DND-41 (cell line): ENCODE data around the gene MRPL34.

Experiments
- ATAC-seq: fragments of 200-7000 bp; cut with Tn5 transposase; 3 replicates; pipeline ENCODE4 v1.9.1; 2021; ENCODE audit warnings: low read depth; ENCODE audit not compliant: insufficient read depth
- DNase-seq: peaks from one replicate; pipeline ENCODE4 v3.0.0-alpha.2; 2020
- H2AFZ ChIP-seq: 2 replicates; pipeline ENCODE4 v1.6.0; 2012; ENCODE audit warnings: low read depth, low read length
- H3K27ac ChIP-seq: 2 replicates; pipeline ENCODE4 v1.5.1; 2012; ENCODE audit warnings: low read length, inconsistent platforms
- H3K27me3 ChIP-seq: fragments of 200-600 bp; sonication (generic); 2 replicates; pipeline ENCODE4 v1.6.0; 2012; ENCODE audit warnings: low read length, mild to moderate bottlenecking, inconsistent platforms; ENCODE audit not compliant: insufficient read depth, poor library complexity
- H3K36me3 ChIP-seq: 2 replicates; pipeline ENCODE4 v1.5.1; 2012; ENCODE audit warnings: low read length, inconsistent platforms; ENCODE audit not compliant: insufficient read depth
- H3K4me1 ChIP-seq: 2 replicates; pipeline ENCODE4 v1.5.1; 2012; ENCODE audit warnings: mild to moderate bottlenecking, low read length; ENCODE audit not compliant: insufficient read depth
- H3K4me2 ChIP-seq: 2 replicates; pipeline ENCODE4 v1.6.0; 2012; ENCODE audit warnings: mild to moderate bottlenecking, moderate library complexity, low read length, inconsistent platforms; ENCODE audit not compliant: insufficient read depth
- H3K4me3 ChIP-seq, 2 experiments: fragments of 200-600 bp in 1 of 2; shearing (Covaris generic) in 1 of 2; 2 replicates each; pipeline ENCODE4 v1.5.1; 2012 to 2016; ENCODE audit warnings: inconsistent platforms in 2 of 2, low read length in 2 of 2, mild to moderate bottlenecking in 2 of 2, low read depth in 1 of 2, moderate library complexity in 1 of 2
- H3K79me2 ChIP-seq: 2 replicates; pipeline ENCODE4 v1.6.0; 2012; ENCODE audit warnings: low read length, inconsistent platforms; ENCODE audit not compliant: insufficient read depth
- H3K9ac ChIP-seq: 2 replicates; pipeline ENCODE4 v1.6.0; 2012; ENCODE audit warnings: low read depth, mild to moderate bottlenecking, inconsistent platforms, low read length, moderate library complexity
- H3K9me3 ChIP-seq: 2 replicates; pipeline ENCODE4 v1.5.1; 2012; ENCODE audit warnings: low read length, moderate library complexity, mild to moderate bottlenecking, inconsistent platforms; ENCODE audit not compliant: insufficient read depth, severe bottlenecking
- H4K20me1 ChIP-seq: 2 replicates; pipeline ENCODE4 v1.6.0; 2012; ENCODE audit warnings: low read length; ENCODE audit not compliant: insufficient read depth
- EZH2 ChIP-seq: IDR thresholded peaks from 3 replicates; pipeline ENCODE4 v1.6.1; 2012; ENCODE audit warnings: borderline replicate concordance, low read depth, mild to moderate bottlenecking, moderate library complexity, low read length, inconsistent platforms; ENCODE audit not compliant: severe bottlenecking
- TF ChIP-seq, protein P1 (sequence below): IDR thresholded peaks from 2 replicates; pipeline ENCODE4 v1.5.1; 2012; ENCODE audit warnings: borderline replicate concordance, low read length, moderate library complexity, mild to moderate bottlenecking; ENCODE audit not compliant: poor library complexity, severe bottlenecking; ENCODE audit errors: extremely low read depth

Gene MRPL34

DNA sequence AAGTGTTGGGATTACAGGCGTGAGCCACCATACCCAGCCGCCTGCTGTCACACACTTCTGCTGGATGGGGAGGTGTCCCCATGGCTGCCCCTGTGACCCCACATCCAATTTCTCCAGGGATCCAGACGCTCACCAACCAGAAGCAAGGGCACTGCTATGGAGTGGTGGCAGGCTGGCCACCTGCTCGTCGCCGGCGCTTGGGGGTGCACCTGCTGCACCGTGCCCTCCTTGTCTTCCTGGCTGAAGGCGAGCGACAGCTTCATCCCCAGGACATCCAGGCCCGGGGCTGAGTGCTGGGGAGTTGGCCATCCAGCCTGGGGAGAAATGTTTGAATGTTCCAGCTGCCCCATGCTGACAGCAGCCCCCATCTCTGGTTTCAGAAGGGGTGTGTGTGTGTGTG is 19.4 kb upstream of the MRPL34 start:
- H2AFZ ChIP-seq = no peak overlapping the region
- TF ChIP-seq, protein P1, sequence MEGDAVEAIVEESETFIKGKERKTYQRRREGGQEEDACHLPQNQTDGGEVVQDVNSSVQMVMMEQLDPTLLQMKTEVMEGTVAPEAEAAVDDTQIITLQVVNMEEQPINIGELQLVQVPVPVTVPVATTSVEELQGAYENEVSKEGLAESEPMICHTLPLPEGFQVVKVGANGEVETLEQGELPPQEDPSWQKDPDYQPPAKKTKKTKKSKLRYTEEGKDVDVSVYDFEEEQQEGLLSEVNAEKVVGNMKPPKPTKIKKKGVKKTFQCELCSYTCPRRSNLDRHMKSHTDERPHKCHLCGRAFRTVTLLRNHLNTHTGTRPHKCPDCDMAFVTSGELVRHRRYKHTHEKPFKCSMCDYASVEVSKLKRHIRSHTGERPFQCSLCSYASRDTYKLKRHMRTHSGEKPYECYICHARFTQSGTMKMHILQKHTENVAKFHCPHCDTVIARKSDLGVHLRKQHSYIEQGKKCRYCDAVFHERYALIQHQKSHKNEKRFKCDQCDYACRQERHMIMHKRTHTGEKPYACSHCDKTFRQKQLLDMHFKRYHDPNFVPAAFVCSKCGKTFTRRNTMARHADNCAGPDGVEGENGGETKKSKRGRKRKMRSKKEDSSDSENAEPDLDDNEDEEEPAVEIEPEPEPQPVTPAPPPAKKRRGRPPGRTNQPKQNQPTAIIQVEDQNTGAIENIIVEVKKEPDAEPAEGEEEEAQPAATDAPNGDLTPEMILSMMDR = no peak
- TF ChIP-seq EZH2 = no peak
- H4K20me1 ChIP-seq = peaks cover 3% of the 10 kb centered on the region; the same call in 1 of the 2 replicates
- H3K36me3 ChIP-seq = no peaks in the 10 kb centered on the region
- H3K9me3 ChIP-seq = no peaks in the 10 kb centered on the region
- DNase-seq = no peak
- no peaks in the 10 kb centered on the region for H3K4me1 ChIP-seq
- H3K9ac ChIP-seq = no peak overlapping the region
- H3K4me2 ChIP-seq = no peak overlapping the region
- no peak overlapping the region for H3K27ac ChIP-seq
- H3K79me2 ChIP-seq = no peaks in the 10 kb centered on the region
- no peaks in the 10 kb centered on the region for H3K27me3 ChIP-seq
- no peak for ATAC-seq
- no peak overlapping the region for H3K4me3 ChIP-seq

DNA sequence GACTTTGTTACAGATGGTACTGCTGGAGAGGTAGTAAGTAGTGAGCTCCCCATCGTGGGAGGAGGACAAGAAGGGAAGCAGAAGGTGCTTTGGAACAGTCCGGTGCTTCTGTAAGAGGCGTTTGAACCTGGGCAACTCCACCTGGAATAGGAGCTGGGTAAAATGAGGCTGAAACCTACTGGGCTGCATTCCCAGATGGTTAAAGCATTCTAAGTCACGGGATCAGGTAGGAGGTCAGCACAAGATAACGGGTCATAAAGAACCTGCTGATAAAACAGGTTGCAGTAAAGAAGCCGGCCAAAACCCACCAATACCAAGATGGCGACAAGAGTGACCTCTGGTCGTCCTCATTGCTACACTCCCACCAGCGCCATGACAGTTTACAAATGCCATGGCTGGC is 18.9 kb upstream of the MRPL34 start:
- Histone ChIP-seq H3K4me3 (no peak overlapping the region), H3K27ac (no peak overlapping the region), H3K4me1 (peaks cover 1% of the 10 kb centered on the region), H3K9ac (no peak overlapping the region), H3K9me3 (no peaks in the 10 kb centered on the region), H3K79me2 (no peaks in the 10 kb centered on the region), H4K20me1 (peaks cover 3% of the 10 kb centered on the region; the same call in 1 of the 2 replicates), H3K4me2 (no peak overlapping the region), H2AFZ (no peak overlapping the region), H3K27me3 (no peaks in the 10 kb centered on the region), H3K36me3 (no peaks in the 10 kb centered on the region)
- ATAC-seq (no peak), DNase-seq (no peak)
- TF ChIP-seq, protein P1 = no peak
- TF ChIP-seq EZH2 = no peak

DNA sequence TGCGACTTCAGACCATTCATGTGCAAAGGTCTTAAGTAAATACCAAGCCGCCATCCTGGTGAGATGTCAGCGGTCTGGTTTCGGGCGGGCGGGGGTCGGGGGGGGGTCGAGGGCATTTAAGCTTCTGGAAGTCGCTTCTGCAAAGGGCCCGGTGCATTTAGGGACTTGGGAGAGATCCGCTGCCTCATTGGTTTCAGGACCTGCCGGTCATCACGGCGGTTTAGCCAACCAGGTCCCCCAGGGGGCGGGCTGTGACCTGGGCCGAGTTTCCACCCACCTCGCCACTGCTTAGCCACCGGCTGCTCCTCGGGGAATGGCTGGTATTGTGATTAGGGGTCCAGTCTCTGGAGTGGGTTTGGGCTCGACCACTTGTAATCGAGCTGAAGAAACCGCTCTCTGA is 16.2 kb upstream of the MRPL34 start:
- Histone ChIP-seq H3K36me3 (no peaks in the 10 kb centered on the region), H3K27ac (no peak overlapping the region), H2AFZ (no peak overlapping the region), H4K20me1 (no peaks in the 10 kb centered on the region; the same call in 1 of the 2 replicates), H3K79me2 (peaks cover 9% of the 10 kb centered on the region; the same call in 1 of the 2 replicates), H3K9ac (no peak overlapping the region), H3K27me3 (no peaks in the 10 kb centered on the region), H3K4me3 (no peak overlapping the region), H3K9me3 (no peaks in the 10 kb centered on the region), H3K4me2 (no peak overlapping the region), H3K4me1 (peaks cover 28% of the 10 kb centered on the region)
- no peak for TF ChIP-seq EZH2
- ATAC-seq = no peak
- no peak for DNase-seq

DNA sequence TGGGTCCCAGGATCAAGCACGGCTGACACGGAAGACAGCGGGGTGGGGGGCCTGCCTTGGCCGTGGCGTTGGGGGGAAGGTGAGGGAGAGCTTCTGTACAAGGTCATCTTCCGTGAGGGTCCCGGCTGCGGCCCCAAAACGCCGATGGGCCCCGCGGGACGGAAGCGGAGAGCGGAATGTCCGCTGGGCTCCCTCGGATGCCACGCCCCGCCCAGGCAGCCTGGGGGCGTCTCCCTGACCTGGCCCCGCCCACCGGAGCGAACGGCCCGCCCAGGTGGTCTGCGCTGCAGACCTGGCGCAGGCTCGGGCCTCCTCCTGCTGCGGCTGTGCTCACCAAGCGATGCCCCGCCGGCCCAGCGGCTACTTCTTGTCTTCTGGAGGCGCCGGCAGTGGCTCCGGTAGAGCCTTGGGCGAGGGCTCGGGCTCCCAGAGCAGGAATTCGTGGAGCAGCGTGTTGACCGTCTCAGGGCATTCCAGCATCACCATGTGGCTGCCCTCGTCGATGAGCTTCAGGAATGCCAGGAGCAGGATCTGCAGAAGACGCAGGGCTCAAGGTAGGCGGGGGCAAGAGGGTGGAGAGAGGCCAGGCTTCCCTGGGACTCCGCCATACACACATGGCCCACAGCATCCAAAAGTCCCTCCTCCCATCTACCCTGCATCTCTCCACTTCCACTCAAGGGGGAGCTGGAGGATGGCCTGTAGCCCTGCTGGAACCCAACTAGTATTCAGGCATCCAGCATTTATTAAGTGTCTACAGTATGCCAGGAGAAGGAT is 13.2 kb upstream of the MRPL34 start:
- ATAC-seq (peak; percentile 95), DNase-seq (peak; percentile 86)
- H4K20me1 ChIP-seq = no peaks in the 10 kb centered on the region; the same call in 1 of the 2 replicates
- H3K27me3 ChIP-seq = no peaks in the 10 kb centered on the region
- H3K79me2 ChIP-seq = peaks cover 9% of the 10 kb centered on the region; the same call in 1 of the 2 replicates
- H3K9ac ChIP-seq = peak overlapping the region; percentile 73
- H2AFZ ChIP-seq = peak overlapping the region; percentile 99
- H3K9me3 ChIP-seq = no peaks in the 10 kb centered on the region
- TF ChIP-seq, protein P1 = peak; percentile 94
- no peak for TF ChIP-seq EZH2
- 0 out of 2 replicates have a peak, but pooled peaks cover 3% of the 10 kb centered on the region for H3K36me3 ChIP-seq
- peak overlapping the region; percentile 99 for H3K4me2 ChIP-seq
- peak overlapping the region; percentile 79 for H3K27ac ChIP-seq
- peak overlapping the region; percentile 39 to 94; a peak in 3 of 4 replicates for H3K4me3 ChIP-seq
- H3K4me1 ChIP-seq = peaks cover 28% of the 10 kb centered on the region
